GM21723 (cell line): ENCODE results near the gene TPRG1.

Source experiments
- ATAC-seq: cut with Tn5 transposase; IDR thresholded peaks from one replicate; pipeline ENCODE4 v1.9.1; 2021; ENCODE audit warnings: mild to moderate bottlenecking, moderate library complexity; ENCODE audit not compliant: unreplicated experiment

Gene TPRG1

GRCh38 chr3:189165092-189165612 lies 6.6 kb upstream of the TPRG1 start:
- ATAC-seq = no peak

- no peak for ATAC-seq
Measured at GRCh38 chr3:189166321-189166720, 5.5 kb upstream of the TPRG1 start.

GRCh38 chr3:189167027-189167766 lies 4.6 kb upstream of the TPRG1 start:
- ATAC-seq = no peak

- no peak for ATAC-seq
Measured at GRCh38 chr3:189168711-189169110, 3.1 kb upstream of the TPRG1 start.

- ATAC-seq = no peak
Measured at GRCh38 chr3:189169728-189170127, 2.0 kb upstream of the TPRG1 start.

GRCh38 chr3:189170559-189170958 lies 1.2 kb upstream of the TPRG1 start:
- ATAC-seq = no peak

- ATAC-seq = no peak
Measured at GRCh38 chr3:189172668-189173419, 1.1 kb downstream of the TPRG1 start.

GRCh38 chr3:189184566-189184965 lies 12.8 kb downstream of the TPRG1 start:
- no peak for ATAC-seq

- ATAC-seq = no peak
Measured at GRCh38 chr3:189186101-189186500, 14.3 kb downstream of the TPRG1 start.

GRCh38 chr3:189188466-189188865 lies 16.7 kb downstream of the TPRG1 start:
- no peak for ATAC-seq

GRCh38 chr3:189192725-189193124 lies 21.0 kb downstream of the TPRG1 start:
- no peak for ATAC-seq

- no peak for ATAC-seq
Measured at GRCh38 chr3:189195302-189195701, 23.5 kb downstream of the TPRG1 start.

GRCh38 chr3:189202106-189202505 lies 30.3 kb downstream of the TPRG1 start:
- no peak for ATAC-seq

GRCh38 chr3:189202583-189202982 lies 30.8 kb downstream of the TPRG1 start:
- ATAC-seq = no peak

GRCh38 chr3:189204167-189204866 lies 32.5 kb downstream of the TPRG1 start:
- ATAC-seq = no peak

- no peak for ATAC-seq
Measured at GRCh38 chr3:189204937-189205336, 33.2 kb downstream of the TPRG1 start.

GRCh38 chr3:189210251-189210770 lies 38.5 kb downstream of the TPRG1 start:
- ATAC-seq = no peak

- no peak for ATAC-seq
Measured at GRCh38 chr3:189212681-189213080, 40.9 kb downstream of the TPRG1 start.

GRCh38 chr3:189214651-189215050 lies 42.9 kb downstream of the TPRG1 start:
- ATAC-seq = no peak

GRCh38 chr3:189222927-189223636 lies 51.3 kb downstream of the TPRG1 start:
- ATAC-seq = no peak

- ATAC-seq = no peak
Measured at GRCh38 chr3:189225431-189225830, 53.7 kb downstream of the TPRG1 start.
